Nephron (organoid): ENCODE measurements around the gene TRIM8.
"Not testable (repeated sequence)": the region's sequence is repeated elsewhere in the genome, so short reads cannot be mapped to it uniquely, and the experiment has no call there.

Source experiments
- H3K27ac Mint-ChIP-seq, 3 experiments: 2 replicates each; pipeline ENCODE4 v1.8.0; 2020; ENCODE audit warnings: mixed read lengths in 3 of 3, mild to moderate bottlenecking in 2 of 3, moderate library complexity in 1 of 3
- H3K27me3 Mint-ChIP-seq: 2 replicates; pipeline ENCODE4 v1.8.0; 2021; ENCODE audit warnings: low read depth, mild to moderate bottlenecking, moderate library complexity, mixed read lengths
- H3K36me3 Mint-ChIP-seq: 2 replicates; pipeline ENCODE4 v1.8.0; 2020; ENCODE audit warnings: low read depth, mixed read lengths
- H3K4me1 Mint-ChIP-seq: 2 replicates; pipeline ENCODE4 v1.8.0; 2020; ENCODE audit warnings: mixed read lengths
- H3K4me3 Mint-ChIP-seq, 3 experiments: 2 replicates each; pipeline ENCODE4 v1.8.0; 2020; ENCODE audit warnings: mild to moderate bottlenecking in 3 of 3, mixed read lengths in 3 of 3, moderate library complexity in 2 of 3
- H3K9me3 Mint-ChIP-seq: 2 replicates; pipeline ENCODE4 v1.8.0; 2020; ENCODE audit warnings: mixed read lengths
- TF ChIP-seq, protein P1 (sequence below), 3 experiments: fragments of 200-600 bp; sonication (generic); IDR thresholded peaks; one replicate each; pipeline ENCODE4 v1.5.0; 2021; ENCODE audit warnings: antibody characterized with exemption in 3 of 3; ENCODE audit not compliant: unreplicated experiment in 3 of 3

TRIM8 gene

GRCh38 chr10:102665904-102666509 is 21.7 kb downstream of the TRIM8 start:
- TF ChIP-seq, protein P1, sequence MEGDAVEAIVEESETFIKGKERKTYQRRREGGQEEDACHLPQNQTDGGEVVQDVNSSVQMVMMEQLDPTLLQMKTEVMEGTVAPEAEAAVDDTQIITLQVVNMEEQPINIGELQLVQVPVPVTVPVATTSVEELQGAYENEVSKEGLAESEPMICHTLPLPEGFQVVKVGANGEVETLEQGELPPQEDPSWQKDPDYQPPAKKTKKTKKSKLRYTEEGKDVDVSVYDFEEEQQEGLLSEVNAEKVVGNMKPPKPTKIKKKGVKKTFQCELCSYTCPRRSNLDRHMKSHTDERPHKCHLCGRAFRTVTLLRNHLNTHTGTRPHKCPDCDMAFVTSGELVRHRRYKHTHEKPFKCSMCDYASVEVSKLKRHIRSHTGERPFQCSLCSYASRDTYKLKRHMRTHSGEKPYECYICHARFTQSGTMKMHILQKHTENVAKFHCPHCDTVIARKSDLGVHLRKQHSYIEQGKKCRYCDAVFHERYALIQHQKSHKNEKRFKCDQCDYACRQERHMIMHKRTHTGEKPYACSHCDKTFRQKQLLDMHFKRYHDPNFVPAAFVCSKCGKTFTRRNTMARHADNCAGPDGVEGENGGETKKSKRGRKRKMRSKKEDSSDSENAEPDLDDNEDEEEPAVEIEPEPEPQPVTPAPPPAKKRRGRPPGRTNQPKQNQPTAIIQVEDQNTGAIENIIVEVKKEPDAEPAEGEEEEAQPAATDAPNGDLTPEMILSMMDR (IDR thresholded peaks at IDR 0.05; ENCODE audit: unreplicated experiment in 3 of 3) = no peak
- Mint-ChIP-seq H3K9me3 (no peaks in the 10 kb centered on the region), H3K36me3 (no peaks in the 10 kb centered on the region), H3K27ac (peak overlapping the region; percentile 80 to 98 (median 92)), H3K4me3 (no peak overlapping the region), H3K27me3 (no peaks in the 10 kb centered on the region), H3K4me1 (peaks cover 46% of the 10 kb centered on the region)

- not testable (repeated sequence) for H3K27me3 Mint-ChIP-seq, H3K36me3 Mint-ChIP-seq, H3K9me3 Mint-ChIP-seq, H3K4me3 Mint-ChIP-seq
- Mint-ChIP-seq H3K27ac (peak overlapping the region; percentile 87 to 92 (median 89)), H3K4me1 (peaks cover 43% of the 10 kb centered on the region)
Measured at GRCh38 chr10:102667411-102667810, 23.1 kb downstream of the TRIM8 start.

GRCh38 chr10:102668326-102669107 is 24.2 kb downstream of the TRIM8 start:
- Mint-ChIP-seq H3K27me3 (no peaks in the 10 kb centered on the region), H3K4me1 (peaks cover 54% of the 10 kb centered on the region), H3K9me3 (no peaks in the 10 kb centered on the region), H3K4me3 (no peak overlapping the region), H3K36me3 (no peaks in the 10 kb centered on the region), H3K27ac (peak overlapping the region; percentile 87 to 92 (median 89))
- TF ChIP-seq, protein P1 (IDR thresholded peaks at IDR 0.05; ENCODE audit: unreplicated experiment in 3 of 3) = no peak

GRCh38 chr10:102669206-102670064 is 25.2 kb downstream of the TRIM8 start:
- Mint-ChIP-seq H3K36me3 (no peaks in the 10 kb centered on the region), H3K27me3 (no peaks in the 10 kb centered on the region), H3K27ac (peak overlapping the region; percentile 54 to 95 (median 92)), H3K9me3 (no peaks in the 10 kb centered on the region), H3K4me1 (peaks cover 60% of the 10 kb centered on the region), H3K4me3 (no peak overlapping the region)
- TF ChIP-seq, protein P1 (IDR thresholded peaks at IDR 0.05; ENCODE audit: unreplicated experiment in 3 of 3) = peak in 2 of 3 experiments; percentile 17 to 38

DNA sequence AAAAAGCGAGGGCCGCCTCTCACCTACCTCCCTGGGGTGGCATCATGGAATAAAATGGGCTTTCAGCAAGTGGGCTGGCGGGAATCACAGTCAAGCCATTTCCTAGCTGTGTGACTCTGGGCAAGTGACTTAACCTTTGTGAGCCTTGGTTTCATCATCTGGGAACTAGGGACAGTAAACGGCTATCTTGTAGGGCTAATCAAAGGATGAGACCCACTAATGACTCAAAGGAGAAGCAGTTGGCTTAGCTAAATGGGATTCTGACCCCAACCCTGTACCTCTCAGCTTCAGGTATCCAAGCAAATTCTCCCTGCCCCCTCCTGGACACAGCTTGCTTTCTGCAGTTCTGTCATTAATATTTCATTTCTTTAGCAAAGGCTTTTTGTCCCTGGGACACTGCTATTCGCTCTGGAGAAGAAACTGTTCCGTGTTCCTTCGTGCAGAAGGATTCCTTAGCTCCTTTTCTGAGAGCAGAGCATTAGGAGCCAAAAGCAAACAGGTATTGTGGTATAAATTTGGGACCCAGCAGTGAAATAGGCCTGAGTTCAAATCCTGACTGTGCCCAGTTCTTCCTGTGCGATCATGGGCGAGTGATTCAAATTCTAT is 25.9 kb downstream of the TRIM8 start:
- Mint-ChIP-seq H3K27me3 (no peaks in the 10 kb centered on the region), H3K36me3 (no peaks in the 10 kb centered on the region), H3K27ac (peak overlapping the region; percentile 84 to 95 (median 92)), H3K9me3 (no peaks in the 10 kb centered on the region), H3K4me3 (peak overlapping the region in 1 of 3 experiments; percentile 45), H3K4me1 (peaks cover 65% of the 10 kb centered on the region)
- TF ChIP-seq, protein P1 (IDR thresholded peaks at IDR 0.05; ENCODE audit: unreplicated experiment in 3 of 3) = no peak
